HepG2 (cell line): ENCODE results near the gene SPINK4.

ENCODE experiments used
- ATF2 ChIP-seq: sonication (generic); formaldehyde crosslinking; IDR thresholded peaks from 2 replicates; pipeline ENCODE4 v1.4.0; 2020; ENCODE audit warnings: missing genetic modification reagents
- CEBPZ ChIP-seq: IDR thresholded peaks from 2 replicates; pipeline ENCODE4 v1.6.1; 2012; ENCODE audit warnings: low read length, improper control_type of control experiment
- IRF2 ChIP-seq: IDR thresholded peaks from 2 replicates; pipeline ENCODE4 v1.6.1; 2018; ENCODE audit warnings: missing genetic modification reagents, missing compliant biosample characterization
- NONO ChIP-seq, 2 experiments: fragments of 450-650 bp in 1 of 2; sonication (generic) in 1 of 2; formaldehyde crosslinking in 1 of 2; IDR thresholded peaks in 1 of 2; conservative IDR thresholded peaks in 1 of 2; 2 replicates each; pipeline versions ENCODE4 v1.6.1 to v1.8.0; 2017 to 2022; ENCODE audit warnings: mild to moderate bottlenecking in 1 of 2, missing genetic modification reagents in 1 of 2, moderate library complexity in 1 of 2
- PPARG ChIP-seq: conservative IDR thresholded peaks from 2 replicates; pipeline ENCODE4 v1.6.1; 2016; ENCODE audit warnings: missing biosample characterization, missing genetic modification reagents
- PRPF4 ChIP-seq: fragments of 200-400 bp; formaldehyde crosslinking; IDR thresholded peaks from 2 replicates; pipeline ENCODE4 v1.6.1; 2016; ENCODE audit warnings: low read length, low read depth; ENCODE audit not compliant: poor library complexity, severe bottlenecking
- TF ChIP-seq, protein P1 (sequence below): sonication (generic); formaldehyde crosslinking; IDR thresholded peaks from 2 replicates; pipeline ENCODE4 v1.5.0; 2020; ENCODE audit warnings: mild to moderate bottlenecking, missing genetic modification reagents, moderate library complexity

- TF ChIP-seq, protein P1, sequence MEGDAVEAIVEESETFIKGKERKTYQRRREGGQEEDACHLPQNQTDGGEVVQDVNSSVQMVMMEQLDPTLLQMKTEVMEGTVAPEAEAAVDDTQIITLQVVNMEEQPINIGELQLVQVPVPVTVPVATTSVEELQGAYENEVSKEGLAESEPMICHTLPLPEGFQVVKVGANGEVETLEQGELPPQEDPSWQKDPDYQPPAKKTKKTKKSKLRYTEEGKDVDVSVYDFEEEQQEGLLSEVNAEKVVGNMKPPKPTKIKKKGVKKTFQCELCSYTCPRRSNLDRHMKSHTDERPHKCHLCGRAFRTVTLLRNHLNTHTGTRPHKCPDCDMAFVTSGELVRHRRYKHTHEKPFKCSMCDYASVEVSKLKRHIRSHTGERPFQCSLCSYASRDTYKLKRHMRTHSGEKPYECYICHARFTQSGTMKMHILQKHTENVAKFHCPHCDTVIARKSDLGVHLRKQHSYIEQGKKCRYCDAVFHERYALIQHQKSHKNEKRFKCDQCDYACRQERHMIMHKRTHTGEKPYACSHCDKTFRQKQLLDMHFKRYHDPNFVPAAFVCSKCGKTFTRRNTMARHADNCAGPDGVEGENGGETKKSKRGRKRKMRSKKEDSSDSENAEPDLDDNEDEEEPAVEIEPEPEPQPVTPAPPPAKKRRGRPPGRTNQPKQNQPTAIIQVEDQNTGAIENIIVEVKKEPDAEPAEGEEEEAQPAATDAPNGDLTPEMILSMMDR (CRISPR knock-in tag): no peak
- TF ChIP-seq CEBPZ (no peak), PRPF4 (no peak), ATF2 (no peak), IRF2 (CRISPR knock-in tag) (no peak), NONO (IDR thresholded peaks at IDR 0.05) (no peak), NONO (CRISPR knock-in tag; conservative IDR thresholded peaks at IDR 0.05) (no peak), PPARG (no peak)
Observed at GRCh38 chr9:33227741-33228140, 12.2 kb upstream of the SPINK4 start.
